Fibroblast of skin of right quadriceps (primary cell): ENCODE data around the gene TMEFF2.
"Not testable (repeated sequence)": the region's sequence is repeated elsewhere in the genome, so short reads cannot be mapped to it uniquely, and the experiment has no call there.

Experiments
- DNase-seq: peaks from one replicate; pipeline ENCODE4 v3.0.0-alpha.2; 2013

The TMEFF2 gene

GRCh38 chr2:192127434-192127833 lies 67.3 kb downstream of the TMEFF2 start:
- no peak for DNase-seq

- no peak for DNase-seq
Observed at GRCh38 chr2:192126912-192127311, 67.8 kb downstream of the TMEFF2 start.

GRCh38 chr2:192126426-192126825 lies 68.3 kb downstream of the TMEFF2 start:
- peak; percentile 31 for DNase-seq

GRCh38 chr2:192124571-192124970 lies 70.2 kb downstream of the TMEFF2 start:
- DNase-seq: peak; percentile 77

GRCh38 chr2:192123847-192124246 lies 70.9 kb downstream of the TMEFF2 start:
- DNase-seq: peak; percentile 4

GRCh38 chr2:192122946-192123345 lies 71.8 kb downstream of the TMEFF2 start:
- no peak for DNase-seq

GRCh38 chr2:192122141-192122540 lies 72.6 kb downstream of the TMEFF2 start:
- DNase-seq: no peak

GRCh38 chr2:192119536-192119935 lies 75.2 kb downstream of the TMEFF2 start:
- DNase-seq: no peak

GRCh38 chr2:192117705-192118104 lies 77.0 kb downstream of the TMEFF2 start:
- DNase-seq: no peak

- not testable (repeated sequence) for DNase-seq
Observed at GRCh38 chr2:192111536-192111935, 83.2 kb downstream of the TMEFF2 start.

GRCh38 chr2:192099742-192100141 lies 95.0 kb downstream of the TMEFF2 start:
- DNase-seq: no peak

- DNase-seq: no peak
Observed at GRCh38 chr2:192098814-192099491, 95.8 kb downstream of the TMEFF2 start.

- DNase-seq: no peak
Observed at GRCh38 chr2:192091476-192091875, 103.3 kb downstream of the TMEFF2 start.

GRCh38 chr2:192090911-192091310 lies 103.8 kb downstream of the TMEFF2 start:
- DNase-seq: no peak

GRCh38 chr2:192087398-192087958 lies 107.3 kb downstream of the TMEFF2 start:
- DNase-seq: no peak

- DNase-seq: no peak
Observed at GRCh38 chr2:192082121-192082520, 112.6 kb downstream of the TMEFF2 start.

- not testable (repeated sequence) for DNase-seq
Observed at GRCh38 chr2:192080096-192080495, 114.6 kb downstream of the TMEFF2 start.

GRCh38 chr2:192073878-192074277 lies 120.9 kb downstream of the TMEFF2 start:
- no peak for DNase-seq

- DNase-seq: no peak
Observed at GRCh38 chr2:192072778-192073177, 122.0 kb downstream of the TMEFF2 start.

GRCh38 chr2:192072261-192072660 lies 122.5 kb downstream of the TMEFF2 start:
- DNase-seq: no peak

GRCh38 chr2:192070099-192070498 lies 124.6 kb downstream of the TMEFF2 start:
- DNase-seq: peak; percentile 18

- DNase-seq: no peak
Observed at GRCh38 chr2:192069417-192069816, 125.3 kb downstream of the TMEFF2 start.

GRCh38 chr2:192068966-192069365 lies 125.8 kb downstream of the TMEFF2 start:
- no peak for DNase-seq

- DNase-seq: no peak
Observed at GRCh38 chr2:192067631-192068030, 127.1 kb downstream of the TMEFF2 start.

- no peak for DNase-seq
Observed at GRCh38 chr2:192064459-192064858, 130.3 kb downstream of the TMEFF2 start.
